Esophagus squamous epithelium (tissue), 5 donors: ENCODE measurements around the gene KLHL35. TPM values are rescaled to one million over a fixed set of nuclear protein-coding genes. Genes with fewer than 3 reads are reported as not detected.
A peak's percentile ranks its signal among the peaks of the same experiment; 100 is the strongest.

Source experiments
- DNase-seq: peaks from one replicate; lab custom pipeline; 2025; lab: John Stamatoyannopoulos, UW
- H3K27ac ChIP-seq, 4 donors: fragments of 200-600 bp; sonication (generic); one replicate each; pipeline ENCODE4 v1.5.1; 2016 to 2019; ENCODE audit warnings: mild to moderate bottlenecking in 1 of 4
- H3K27me3 ChIP-seq, 4 donors: fragments of 200-600 bp; sonication (generic); 1 replicate in 3 of 4; 2 replicates in 1 of 4; pipeline versions ENCODE4 v1.5.1 to v1.6.0; 2017 to 2021; ENCODE audit warnings: antibody characterized with exemption in 1 of 4
- H3K36me3 ChIP-seq, 3 donors: fragments of 200-600 bp; sonication (generic); one replicate each; pipeline ENCODE4 v1.5.1; 2016 to 2019
- H3K4me1 ChIP-seq, 3 donors: fragments of 200-600 bp; sonication (generic); one replicate each; pipeline ENCODE4 v1.5.1; 2017 to 2019
- H3K4me3 ChIP-seq, 4 donors: fragments of 200-600 bp; sonication (generic); 1 replicate in 3 of 4; 2 replicates in 1 of 4; pipeline ENCODE4 v1.5.1; 2016 to 2019; ENCODE audit warnings: mild to moderate bottlenecking in 2 of 4, moderate library complexity in 1 of 4
- H3K9me3 ChIP-seq, 3 donors: fragments of 200-600 bp; sonication (generic); one replicate each; pipeline ENCODE4 v1.5.1; 2016 to 2019
- CTCF ChIP-seq, 6 experiments: fragments of 450-650 bp in 4 of 6; fragments of 200-600 bp in 2 of 6; sonication (generic) in 2 of 6; IDR thresholded peaks; one replicate each; pipeline ENCODE4 v1.5.1; 2016 to 2019; ENCODE audit warnings: antibody characterized with exemption in 6 of 6, mild to moderate bottlenecking in 4 of 6, moderate library complexity in 4 of 6
- POLR2A ChIP-seq, 4 donors: fragments of 450-650 bp; IDR thresholded peaks; one replicate each; pipeline ENCODE4 v1.6.1; 2017; ENCODE audit warnings: antibody characterized with exemption in 4 of 4, mild to moderate bottlenecking in 4 of 4, moderate library complexity in 3 of 4
- WGBS, 2 donors: methylation state at CpG; one replicate each; pipeline ENCODE4 v1.1.5; 2018; 5-methylcytosine and 5-hydroxymethylcytosine counted together
- intact Hi-C: fragments of 100-400 bp; cut with DNase I; formaldehyde crosslinking; loops from one replicate; pipeline ENCODE4 v1.15.0; 2022
- total RNA-seq, 4 donors: library from RNA; depleted of rRNA; stranded (reverse); fragments of >200 nt; gene quantifications; one replicate each; pipeline ENCODE4 v1.1.0, GENCODE V29; 2016
- donor health status: DM: yes; HTN: yes; CAD: no.

The KLHL35 gene
- total RNA-seq, 4 donors from 2014 or later: 0.62 to 0.95 (median 0.91) TPM; not detected in 1

- H3K36me3 ChIP-seq: no peaks in the 10 kb centered on the region
- WGBS, 2 donors: 58 to 86% methylated on average over 2 to 4 of the region's 6 CpGs
- H3K4me3 ChIP-seq: no peak overlapping the region
- no peak overlapping the region for H3K27ac ChIP-seq
- intact Hi-C loops: no loop called here
- TF ChIP-seq POLR2A (IDR thresholded peaks at IDR 0.05) (no peak), CTCF (IDR thresholded peaks at IDR 0.05) (no peak)
- no peaks in the 10 kb centered on the region for H3K9me3 ChIP-seq
- peaks cover 0 to 64% (median 5%) of the 10 kb centered on the region in 4 donors for H3K27me3 ChIP-seq
- no peak for DNase-seq
- peaks cover 3 to 27% (median 18%) of the 10 kb centered on the region in 3 donors for H3K4me1 ChIP-seq
Measured at GRCh38 chr11:75433443-75433842, 440 bp upstream of the KLHL35 start.

GRCh38 chr11:75431533-75432525 lies 1.2 kb downstream of the KLHL35 start:
- intact Hi-C loops: no loop called here
- Histone ChIP-seq H3K27ac (no peak overlapping the region), H3K36me3 (no peaks in the 10 kb centered on the region), H3K27me3 (peaks cover 0 to 72% (median 5%) of the 10 kb centered on the region in 4 donors), H3K4me3 (no peak overlapping the region), H3K9me3 (no peaks in the 10 kb centered on the region), H3K4me1 (peaks cover 3 to 35% (median 18%) of the 10 kb centered on the region in 3 donors)
- no peak for DNase-seq
- WGBS, 2 donors: 43 to 51% methylated on average over 5 to 11 of the region's 16 CpGs
- no peak for TF ChIP-seq CTCF (IDR thresholded peaks at IDR 0.05)
- TF ChIP-seq POLR2A (IDR thresholded peaks at IDR 0.05): no peak

GRCh38 chr11:75430714-75431532 lies 2.1 kb downstream of the KLHL35 start:
- no peak for DNase-seq
- TF ChIP-seq POLR2A (IDR thresholded peaks at IDR 0.05) (no peak), CTCF (IDR thresholded peaks at IDR 0.05) (peak in 1 of 6 experiments; percentile 3)
- no peak overlapping the region for H3K27ac ChIP-seq
- WGBS, 2 donors: 23 to 29% methylated on average over 23 to 24 of the region's 32 CpGs
- H3K36me3 ChIP-seq: no peaks in the 10 kb centered on the region
- H3K9me3 ChIP-seq: no peaks in the 10 kb centered on the region
- peak overlapping the region; percentile 27 to 67 (median 39) for H3K4me3 ChIP-seq
- peaks cover 0 to 72% (median 5%) of the 10 kb centered on the region in 4 donors for H3K27me3 ChIP-seq
- intact Hi-C loops: no loop called here
- H3K4me1 ChIP-seq: peaks cover 3 to 35% (median 18%) of the 10 kb centered on the region in 3 donors

- intact Hi-C loops: no loop called here
- Histone ChIP-seq H3K27me3 (peaks cover 0 to 68% (median 5%) of the 10 kb centered on the region in 4 donors), H3K9me3 (no peaks in the 10 kb centered on the region), H3K4me3 (peak overlapping the region; percentile 27 to 67 (median 39)), H3K27ac (peak overlapping the region in 3 of 4 donors; percentile 3 to 70 (median 38)), H3K4me1 (peaks cover 3 to 35% (median 18%) of the 10 kb centered on the region in 3 donors), H3K36me3 (no peaks in the 10 kb centered on the region)
- WGBS, 2 donors: 0% methylated on average over 1 to 14 of the region's 134 CpGs
- TF ChIP-seq POLR2A (IDR thresholded peaks at IDR 0.05) (no peak), CTCF (IDR thresholded peaks at IDR 0.05) (peak in 2 of 6 experiments; percentile 0 to 3)
- no peak for DNase-seq
Measured at GRCh38 chr11:75429902-75430713, 2.9 kb downstream of the KLHL35 start.
